DOHH2 (cell line): ENCODE data around the gene C19orf85.

ENCODE experiments used
- H3F3A ChIP-seq: fragments of 200-600 bp; sonication (generic), shearing (Covaris generic); 2 replicates; pipeline ENCODE4 v1.6.0; 2016; ENCODE audit warnings: antibody characterized with exemption, mild to moderate bottlenecking; ENCODE audit not compliant: control insufficient read depth, insufficient read depth
- H3K27ac ChIP-seq: fragments of 200-600 bp; sonication (generic); 2 replicates; pipeline ENCODE4 v1.5.1; 2014; ENCODE audit warnings: low read depth, mild to moderate bottlenecking, low read length, moderate library complexity
- H3K27me3 ChIP-seq: fragments of 200-600 bp; sonication (generic); 2 replicates; pipeline ENCODE4 v1.6.1; 2014; ENCODE audit warnings: mild to moderate bottlenecking, low read length, mixed read lengths; ENCODE audit not compliant: control insufficient read depth
- H3K36me3 ChIP-seq: fragments of 200-600 bp; sonication (generic); 2 replicates; pipeline ENCODE4 v1.6.1; 2014; ENCODE audit warnings: mild to moderate bottlenecking, low read length, moderate library complexity, mixed read lengths; ENCODE audit not compliant: control insufficient read depth
- H3K4me1 ChIP-seq: fragments of 200-600 bp; sonication (generic); 2 replicates; pipeline ENCODE4 v1.6.1; 2014; ENCODE audit warnings: mild to moderate bottlenecking, low read length, mixed read lengths; ENCODE audit not compliant: control insufficient read depth
- H3K4me2 ChIP-seq: fragments of 200-600 bp; sonication (generic); 2 replicates; pipeline ENCODE4 v1.6.0; 2014; ENCODE audit warnings: mild to moderate bottlenecking, low read length, moderate library complexity
- H3K4me3 ChIP-seq: fragments of 200-600 bp; sonication (generic); 2 replicates; pipeline ENCODE4 v1.5.1; 2014; ENCODE audit warnings: mild to moderate bottlenecking, low read length, mixed read lengths
- H3K79me2 ChIP-seq: fragments of 200-600 bp; sonication (generic); 2 replicates; pipeline ENCODE4 v1.6.1; 2014; ENCODE audit warnings: mild to moderate bottlenecking, low read length, mixed read lengths; ENCODE audit not compliant: control insufficient read depth
- H3K9me2 ChIP-seq: fragments of 200-600 bp; sonication (generic); replicated peaks from 2 replicates; pipeline ENCODE4 v1.6.1; 2014; ENCODE audit warnings: mild to moderate bottlenecking, low read length, mixed read lengths; ENCODE audit not compliant: control insufficient read depth
- H3K9me3 ChIP-seq: fragments of 200-600 bp; sonication (generic); 2 replicates; pipeline ENCODE4 v1.6.1; 2014; ENCODE audit warnings: antibody characterized with exemption, low read length, mixed read lengths; ENCODE audit not compliant: control insufficient read depth, insufficient read depth
- H4K20me1 ChIP-seq: fragments of 200-600 bp; sonication (generic); 2 replicates; pipeline ENCODE4 v1.6.0; 2014; ENCODE audit warnings: low read depth, mild to moderate bottlenecking, antibody characterized with exemption, low read length, moderate library complexity; ENCODE audit not compliant: control insufficient read depth, insufficient read depth
- EZH2phosphoT487 ChIP-seq: fragments of 200-600 bp; sonication (generic); IDR thresholded peaks from 2 replicates; pipeline ENCODE4 v1.6.1; 2017; ENCODE audit warnings: borderline replicate concordance, mild to moderate bottlenecking, antibody characterized with exemption, low read length, moderate library complexity, mixed read lengths
- TF ChIP-seq, protein P1 (sequence below): fragments of 200-600 bp; sonication (generic); IDR thresholded peaks from one replicate; pipeline ENCODE4 v1.5.1; 2014; ENCODE audit warnings: antibody characterized with exemption, mild to moderate bottlenecking, low read depth, low read length; ENCODE audit not compliant: poor library complexity, severe bottlenecking

Gene C19orf85

DNA sequence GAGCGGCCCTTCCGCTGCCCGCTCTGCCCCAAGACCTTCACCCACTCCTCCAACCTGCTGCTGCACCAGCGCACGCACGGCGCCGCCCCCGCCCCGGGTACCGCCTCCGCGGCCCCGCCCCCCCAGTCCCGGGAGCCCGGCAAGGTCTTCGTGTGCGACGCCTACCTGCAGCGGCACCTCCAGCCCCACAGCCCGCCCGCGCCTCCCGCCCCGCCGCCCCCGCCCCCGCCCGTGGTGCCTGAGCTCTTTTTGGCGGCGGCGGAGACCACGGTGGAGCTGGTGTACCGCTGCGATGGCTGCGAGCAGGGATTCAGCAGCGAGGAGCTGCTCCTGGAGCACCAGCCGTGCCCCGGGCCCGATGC lies 17.2 kb upstream of the C19orf85 start:
- no peak overlapping the region for H3K4me2 ChIP-seq

DNA sequence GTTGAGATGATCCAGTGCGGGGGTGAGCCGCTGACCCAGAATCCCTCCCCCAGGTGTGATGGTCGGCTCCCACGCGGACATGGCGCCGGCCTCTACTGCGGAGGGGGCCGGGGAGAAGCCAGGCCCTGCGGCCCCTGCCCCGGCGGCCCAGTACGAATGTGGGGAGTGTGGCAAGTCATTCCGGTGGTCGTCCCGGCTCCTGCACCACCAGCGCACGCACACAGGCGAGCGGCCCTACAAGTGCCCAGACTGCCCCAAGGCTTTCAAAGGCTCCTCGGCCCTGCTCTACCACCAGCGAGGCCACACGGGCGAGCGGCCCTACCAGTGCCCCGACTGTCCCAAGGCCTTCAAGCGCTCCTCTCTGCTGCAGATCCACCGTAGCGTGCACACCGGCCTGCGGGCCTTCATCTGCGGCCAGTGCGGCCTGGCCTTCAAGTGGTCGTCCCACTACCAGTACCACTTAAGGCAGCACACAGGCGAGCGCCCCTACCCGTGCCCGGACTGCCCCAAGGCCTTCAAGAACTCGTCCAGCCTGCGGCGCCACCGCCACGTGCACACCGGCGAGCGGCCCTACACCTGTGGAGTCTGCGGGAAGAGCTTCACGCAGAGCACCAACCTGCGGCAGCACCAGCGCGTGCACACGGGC lies 16.7 kb upstream of the C19orf85 start:
- Histone ChIP-seq H3K4me1 (peaks cover 28% of the 10 kb centered on the region), H4K20me1 (no peaks in the 10 kb centered on the region), H3K36me3 (peaks cover 5% of the 10 kb centered on the region), H3K9me2 (no peaks in the 10 kb centered on the region), H3K4me2 (no peak overlapping the region), H3K27me3 (no peaks in the 10 kb centered on the region), H3K9me3 (no peaks in the 10 kb centered on the region), H3F3A (no peaks in the 10 kb centered on the region), H3K27ac (no peak overlapping the region), H3K4me3 (no peak overlapping the region), H3K79me2 (peaks cover 28% of the 10 kb centered on the region)
- no peak for TF ChIP-seq EZH2phosphoT487
- TF ChIP-seq, protein P1, sequence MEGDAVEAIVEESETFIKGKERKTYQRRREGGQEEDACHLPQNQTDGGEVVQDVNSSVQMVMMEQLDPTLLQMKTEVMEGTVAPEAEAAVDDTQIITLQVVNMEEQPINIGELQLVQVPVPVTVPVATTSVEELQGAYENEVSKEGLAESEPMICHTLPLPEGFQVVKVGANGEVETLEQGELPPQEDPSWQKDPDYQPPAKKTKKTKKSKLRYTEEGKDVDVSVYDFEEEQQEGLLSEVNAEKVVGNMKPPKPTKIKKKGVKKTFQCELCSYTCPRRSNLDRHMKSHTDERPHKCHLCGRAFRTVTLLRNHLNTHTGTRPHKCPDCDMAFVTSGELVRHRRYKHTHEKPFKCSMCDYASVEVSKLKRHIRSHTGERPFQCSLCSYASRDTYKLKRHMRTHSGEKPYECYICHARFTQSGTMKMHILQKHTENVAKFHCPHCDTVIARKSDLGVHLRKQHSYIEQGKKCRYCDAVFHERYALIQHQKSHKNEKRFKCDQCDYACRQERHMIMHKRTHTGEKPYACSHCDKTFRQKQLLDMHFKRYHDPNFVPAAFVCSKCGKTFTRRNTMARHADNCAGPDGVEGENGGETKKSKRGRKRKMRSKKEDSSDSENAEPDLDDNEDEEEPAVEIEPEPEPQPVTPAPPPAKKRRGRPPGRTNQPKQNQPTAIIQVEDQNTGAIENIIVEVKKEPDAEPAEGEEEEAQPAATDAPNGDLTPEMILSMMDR, result no peak

More for the DNA sequence above, 17.2 kb upstream of the C19orf85 start:
- Histone ChIP-seq H3K36me3 (peaks cover 5% of the 10 kb centered on the region), H3K4me3 (no peak overlapping the region), H3F3A (no peaks in the 10 kb centered on the region), H3K9me3 (no peaks in the 10 kb centered on the region), H3K27ac (no peak overlapping the region), H4K20me1 (no peaks in the 10 kb centered on the region), H3K79me2 (peaks cover 28% of the 10 kb centered on the region), H3K4me1 (peaks cover 28% of the 10 kb centered on the region), H3K9me2 (no peaks in the 10 kb centered on the region), H3K27me3 (no peaks in the 10 kb centered on the region)
- TF ChIP-seq, protein P1, result no peak
- TF ChIP-seq EZH2phosphoT487, result no peak

DNA sequence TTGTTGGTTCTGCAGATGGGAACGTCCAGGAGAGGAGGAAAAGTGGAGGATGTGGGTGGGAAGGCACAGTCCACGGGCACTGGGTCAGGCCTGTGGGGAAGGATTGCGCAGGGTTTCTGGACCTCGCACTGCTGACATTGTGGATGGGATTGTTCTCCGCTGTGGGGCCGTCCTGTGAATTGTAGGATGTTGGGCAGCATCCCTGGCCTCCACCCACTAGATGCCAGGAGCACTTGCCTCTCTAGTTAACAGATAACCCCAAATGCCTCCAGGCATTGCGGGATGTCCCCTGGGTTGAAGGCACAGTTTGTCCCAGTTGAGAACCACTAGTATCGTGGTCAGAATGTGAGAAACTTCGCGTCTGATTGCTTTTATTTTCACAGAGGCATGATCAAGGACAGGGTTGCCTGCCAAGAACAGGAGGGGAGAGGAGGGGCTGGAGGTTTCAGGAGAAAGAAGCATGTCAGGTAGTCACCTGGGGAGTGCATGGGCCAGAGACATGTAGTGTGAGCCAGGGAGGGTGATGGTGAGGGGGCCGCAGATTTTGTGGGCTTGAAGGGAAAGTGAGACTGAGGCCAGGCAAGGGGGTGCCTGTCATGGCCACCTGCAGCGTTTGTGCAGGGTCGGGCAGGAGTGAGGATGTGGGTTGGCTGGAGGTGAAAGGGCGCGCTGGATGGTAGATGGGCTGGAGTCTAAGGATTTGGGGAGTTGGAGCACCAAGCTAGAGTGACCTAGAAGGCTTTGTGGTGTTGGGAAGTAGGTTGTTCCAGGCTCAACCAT lies 15.1 kb upstream of the C19orf85 start:
- TF ChIP-seq, protein P1, result no peak
- TF ChIP-seq EZH2phosphoT487, result no peak
- no peaks in the 10 kb centered on the region for H3K27me3 ChIP-seq
- peaks cover 34% of the 10 kb centered on the region for H3K4me1 ChIP-seq

More for the DNA sequence above, 15.1 kb upstream of the C19orf85 start:
- no peaks in the 10 kb centered on the region for H4K20me1 ChIP-seq
- H3K9me3 ChIP-seq, result no peaks in the 10 kb centered on the region
- no peak overlapping the region for H3K4me2 ChIP-seq
- H3K36me3 ChIP-seq, result peaks cover 5% of the 10 kb centered on the region
- no peak overlapping the region for H3K4me3 ChIP-seq
- H3K9me2 ChIP-seq, result no peaks in the 10 kb centered on the region
- no peak overlapping the region for H3K27ac ChIP-seq
- H3F3A ChIP-seq, result no peaks in the 10 kb centered on the region
- peaks cover 24% of the 10 kb centered on the region for H3K79me2 ChIP-seq
